Keratinocyte (primary cell): ENCODE measurements around the gene NLGN1. TPM values are rescaled to one million over a fixed set of nuclear protein-coding genes. Genes with fewer than 3 reads are reported as not detected.

Source experiments
- DNase-seq: peaks from one replicate; pipeline ENCODE4 v3.0.0-alpha.2; 2011; ENCODE audit warnings: low read depth, missing footprints, low spot score
- FAIRE-seq: peaks from 2 replicates; lab custom pipeline; 2011; peaks lifted over from hg19 to GRCh38; lab: Jason Lieb, UNC
- H2AFZ ChIP-seq: 2 replicates; pipeline ENCODE4 v1.6.0; 2012; ENCODE audit warnings: low read length, control low read depth, inconsistent platforms; ENCODE audit not compliant: control insufficient read depth
- H3K27ac ChIP-seq: 2 replicates; pipeline ENCODE4 v1.5.1; 2011; ENCODE audit warnings: low read length; ENCODE audit not compliant: control insufficient read depth, insufficient read depth
- H3K27me3 ChIP-seq: 3 replicates; pipeline ENCODE4 v1.6.0; 2011; ENCODE audit warnings: low read length; ENCODE audit not compliant: control insufficient read depth, insufficient read depth; ENCODE audit errors: extremely low read depth
- H3K36me3 ChIP-seq, 2 experiments: 2 replicates in 1 of 2; 3 replicates in 1 of 2; pipeline ENCODE4 v1.5.1; 2011; ENCODE audit warnings: low read length in 2 of 2, mild to moderate bottlenecking in 1 of 2; ENCODE audit not compliant: control insufficient read depth in 2 of 2, insufficient read depth in 2 of 2; ENCODE audit errors: extremely low read depth in 1 of 2
- H3K4me1 ChIP-seq: 3 replicates; pipeline ENCODE4 v1.5.1; 2011; ENCODE audit warnings: low read length; ENCODE audit not compliant: control insufficient read depth, insufficient read depth; ENCODE audit errors: extremely low read depth
- H3K4me2 ChIP-seq: 3 replicates; pipeline ENCODE4 v1.6.0; 2011; ENCODE audit warnings: low read depth, low read length; ENCODE audit not compliant: control insufficient read depth, insufficient read depth; ENCODE audit errors: extremely low read depth
- H3K4me3 ChIP-seq, 3 experiments: fragments of 200-600 bp in 1 of 3; sonication (generic) in 1 of 3; 2 replicates in 2 of 3; 3 replicates in 1 of 3; pipeline ENCODE4 v1.5.1; 2011 to 2016; ENCODE audit warnings: low read length in 3 of 3, mild to moderate bottlenecking in 3 of 3, control low read depth in 2 of 3, inconsistent platforms in 1 of 3, low read depth in 1 of 3, mixed read lengths in 1 of 3, mixed run types in 1 of 3, moderate library complexity in 1 of 3; ENCODE audit not compliant: control insufficient read depth in 2 of 3, insufficient read depth in 2 of 3; ENCODE audit errors: extremely low read depth in 1 of 3
- H3K79me2 ChIP-seq: 2 replicates; pipeline ENCODE4 v1.6.0; 2012; ENCODE audit warnings: low read length; ENCODE audit not compliant: control insufficient read depth, insufficient read depth
- H3K9ac ChIP-seq: 3 replicates; pipeline ENCODE4 v1.6.0; 2011; ENCODE audit warnings: low read length; ENCODE audit not compliant: control insufficient read depth, insufficient read depth; ENCODE audit errors: extremely low read depth
- H3K9me1 ChIP-seq: 3 replicates; pipeline ENCODE4 v1.6.0; 2011; ENCODE audit warnings: low read length; ENCODE audit not compliant: control insufficient read depth, insufficient read depth; ENCODE audit errors: extremely low read depth
- H3K9me3 ChIP-seq: 2 replicates; pipeline ENCODE4 v1.5.1; 2012; ENCODE audit warnings: low read depth, low read length; ENCODE audit not compliant: control insufficient read depth
- H4K20me1 ChIP-seq: 3 replicates; pipeline ENCODE4 v1.6.0; 2011; ENCODE audit warnings: low read length; ENCODE audit not compliant: control insufficient read depth, insufficient read depth; ENCODE audit errors: extremely low read depth
- EZH2 ChIP-seq: IDR thresholded peaks from one replicate; pipeline ENCODE4 v1.6.1; 2012; ENCODE audit warnings: inconsistent platforms, mild to moderate bottlenecking, low read length, moderate library complexity
- dilution Hi-C: fragments of 300-500 bp; cut with MboI; formaldehyde crosslinking; loops from one replicate; pipeline ENCODE4 v1.7.0; 2020; ENCODE audit warnings: low sequenced_read_pairs; ENCODE audit not compliant: extremely low pct_ligation_motif_present
- polyA plus RNA-seq, 5 experiments: library from polyadenylated mRNA; depleted of rRNA in 3 of 5; stranded (reverse) in 3 of 5; stranded (forward) in 1 of 5; unstranded in 1 of 5; fragments of >200 nt; gene quantifications; 1 replicate in 1 of 5; 2 replicates in 3 of 5; 3 replicates in 1 of 5; pipeline versions ENCODE4 v1.2.1 to v1.2.3, GENCODE V29; 2011 to 2012; ENCODE audit warnings: missing spikeins in 2 of 5, low read depth in 1 of 5, low replicate concordance in 1 of 5
- TF ChIP-seq, protein P1 (sequence below), 3 experiments: IDR thresholded peaks in 1 of 3; conservative IDR thresholded peaks in 1 of 3; optimal IDR thresholded peaks in 1 of 3; 2 replicates in 2 of 3; 3 replicates in 1 of 3; pipeline versions ENCODE3 to v1.5.1; 2011; ENCODE audit warnings: low read length in 3 of 3, mild to moderate bottlenecking in 3 of 3, moderate library complexity in 2 of 3, control low read depth in 1 of 3, inconsistent platforms in 1 of 3; ENCODE audit not compliant: insufficient read depth in 2 of 3; ENCODE audit errors: extremely low read depth in 1 of 3

Gene NLGN1
- polyA plus RNA-seq, 1 donor (not counting 4 experiments of a cell fraction or from before 2014, with no cell fraction given), result not detected

DNA sequence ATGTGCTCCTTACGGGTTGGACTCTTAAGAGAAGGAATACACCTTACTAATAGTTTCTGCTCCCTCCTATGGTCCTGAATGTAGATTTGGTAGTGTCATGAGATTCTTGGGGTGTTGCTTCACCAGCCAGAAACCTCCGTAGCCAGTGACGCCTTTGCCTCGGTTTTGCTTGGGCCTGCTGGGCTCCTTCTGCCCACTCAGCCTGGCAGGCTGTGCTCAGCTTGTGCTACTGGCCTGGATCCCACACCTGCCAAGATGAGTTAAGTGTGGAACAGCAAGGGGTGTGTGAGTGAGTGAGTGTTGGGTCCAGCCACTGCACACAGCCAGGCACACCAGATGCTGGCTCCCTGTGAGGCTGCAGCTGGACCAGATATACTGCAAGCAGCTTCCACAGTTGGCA is 560.1 kb downstream of the NLGN1 start:
- Histone ChIP-seq H3K9me3 (no peaks in the 10 kb centered on the region), H3K4me3 (no peak overlapping the region), H3K36me3 (no peaks in the 10 kb centered on the region), H3K4me1 (no peaks in the 10 kb centered on the region), H3K9me1 (no peaks in the 10 kb centered on the region), H3K9ac (no peak overlapping the region), H2AFZ (no peak overlapping the region), H3K79me2 (no peaks in the 10 kb centered on the region), H3K4me2 (no peak overlapping the region), H4K20me1 (no peaks in the 10 kb centered on the region), H3K27me3 (no peaks in the 10 kb centered on the region), H3K27ac (no peak overlapping the region)
- TF ChIP-seq EZH2, result no peak
- TF ChIP-seq, protein P1, sequence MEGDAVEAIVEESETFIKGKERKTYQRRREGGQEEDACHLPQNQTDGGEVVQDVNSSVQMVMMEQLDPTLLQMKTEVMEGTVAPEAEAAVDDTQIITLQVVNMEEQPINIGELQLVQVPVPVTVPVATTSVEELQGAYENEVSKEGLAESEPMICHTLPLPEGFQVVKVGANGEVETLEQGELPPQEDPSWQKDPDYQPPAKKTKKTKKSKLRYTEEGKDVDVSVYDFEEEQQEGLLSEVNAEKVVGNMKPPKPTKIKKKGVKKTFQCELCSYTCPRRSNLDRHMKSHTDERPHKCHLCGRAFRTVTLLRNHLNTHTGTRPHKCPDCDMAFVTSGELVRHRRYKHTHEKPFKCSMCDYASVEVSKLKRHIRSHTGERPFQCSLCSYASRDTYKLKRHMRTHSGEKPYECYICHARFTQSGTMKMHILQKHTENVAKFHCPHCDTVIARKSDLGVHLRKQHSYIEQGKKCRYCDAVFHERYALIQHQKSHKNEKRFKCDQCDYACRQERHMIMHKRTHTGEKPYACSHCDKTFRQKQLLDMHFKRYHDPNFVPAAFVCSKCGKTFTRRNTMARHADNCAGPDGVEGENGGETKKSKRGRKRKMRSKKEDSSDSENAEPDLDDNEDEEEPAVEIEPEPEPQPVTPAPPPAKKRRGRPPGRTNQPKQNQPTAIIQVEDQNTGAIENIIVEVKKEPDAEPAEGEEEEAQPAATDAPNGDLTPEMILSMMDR (optimal IDR thresholded peaks at IDR 0.05 in 1 of 3, IDR thresholded peaks at IDR 0.05 in 1 of 3, conservative IDR thresholded peaks at IDR 0.05 in 1 of 3; ENCODE audit: extremely low read depth in 1 of 3, insufficient read depth in 2 of 3, low read length in 3 of 3), result no peak
- FAIRE-seq (no peak), DNase-seq (no peak)
- dilution Hi-C loops, result no loop called here

DNA sequence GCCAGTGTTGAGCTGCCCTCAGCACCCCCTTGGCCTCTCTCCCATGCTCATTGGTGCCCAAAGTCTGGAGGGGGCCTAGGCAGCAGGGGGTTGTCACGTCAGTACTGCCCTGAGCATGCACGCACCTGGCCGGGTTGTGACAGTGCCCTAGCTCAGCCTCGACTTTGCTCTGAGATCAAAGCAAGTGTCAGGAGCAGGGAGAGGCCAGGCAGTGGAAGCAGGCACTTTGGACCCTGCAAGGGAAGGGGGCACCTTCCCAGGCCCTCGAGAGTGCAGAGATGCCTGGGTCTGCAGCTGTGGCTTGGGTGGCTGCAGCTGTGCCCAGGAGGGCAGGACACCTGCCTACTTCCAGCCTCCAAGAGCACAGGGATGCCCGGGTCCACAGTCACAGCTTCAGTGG is 561.3 kb downstream of the NLGN1 start:
- dilution Hi-C loops, result no loop called here
- FAIRE-seq, result no peak

More for the DNA sequence above, 561.3 kb downstream of the NLGN1 start:
- Histone ChIP-seq H3K4me2 (no peak overlapping the region), H3K4me3 (no peak overlapping the region), H3K9me3 (no peaks in the 10 kb centered on the region), H3K4me1 (no peaks in the 10 kb centered on the region), H3K9me1 (no peaks in the 10 kb centered on the region), H4K20me1 (no peaks in the 10 kb centered on the region), H2AFZ (no peak overlapping the region), H3K36me3 (no peaks in the 10 kb centered on the region), H3K9ac (no peak overlapping the region), H3K27ac (no peak overlapping the region), H3K79me2 (no peaks in the 10 kb centered on the region), H3K27me3 (no peaks in the 10 kb centered on the region)
- TF ChIP-seq, protein P1 (optimal IDR thresholded peaks at IDR 0.05 in 1 of 3, IDR thresholded peaks at IDR 0.05 in 1 of 3, conservative IDR thresholded peaks at IDR 0.05 in 1 of 3; ENCODE audit: extremely low read depth in 1 of 3, insufficient read depth in 2 of 3, low read length in 3 of 3), result no peak
- TF ChIP-seq EZH2, result no peak
- no peak for DNase-seq
